H9 (cell line): Measurements from ENCODE around the gene DCAF6. TPM values are rescaled to one million over a fixed set of nuclear protein-coding genes. Genes with fewer than 3 reads are reported as not detected.

Source experiments
- DNase-seq: peaks from one replicate; pipeline ENCODE4 v3.0.0-alpha.2; 2017
- H2AFZ ChIP-seq: one replicate; pipeline ENCODE4 v1.6.1; 2013; ENCODE audit warnings: mild to moderate bottlenecking, low read length, control low read depth, moderate library complexity
- H2AK5ac ChIP-seq: 2 replicates; pipeline ENCODE4 v1.6.1; 2013; ENCODE audit warnings: low read length, control low read depth, mixed read lengths; ENCODE audit not compliant: insufficient read length
- H2BK120ac ChIP-seq: one replicate; pipeline ENCODE4 v1.6.1; 2013; ENCODE audit warnings: low read depth, mild to moderate bottlenecking, low read length, control low read depth, inconsistent platforms; ENCODE audit not compliant: poor library complexity, severe bottlenecking
- H2BK12ac ChIP-seq: 2 replicates; pipeline ENCODE4 v1.6.1; 2013; ENCODE audit warnings: low read length, control low read depth, mixed read lengths, low read depth; ENCODE audit not compliant: insufficient read length
- H2BK15ac ChIP-seq: 2 replicates; pipeline ENCODE4 v1.6.1; 2013; ENCODE audit warnings: low read depth, low read length, control low read depth
- H2BK20ac ChIP-seq: one replicate; pipeline ENCODE4 v1.6.1; 2013; ENCODE audit warnings: low read depth, mild to moderate bottlenecking, low read length, control low read depth, inconsistent platforms; ENCODE audit not compliant: poor library complexity, severe bottlenecking
- H2BK5ac ChIP-seq: 2 replicates; pipeline ENCODE4 v1.6.1; 2013; ENCODE audit warnings: low read length, control low read depth, mixed read lengths; ENCODE audit not compliant: insufficient read length
- H3K14ac ChIP-seq: 2 replicates; pipeline ENCODE4 v1.6.1; 2013; ENCODE audit warnings: low read length, control low read depth; ENCODE audit not compliant: insufficient read depth
- H3K18ac ChIP-seq: 2 replicates; pipeline ENCODE4 v1.6.1; 2013; ENCODE audit warnings: low read depth, mild to moderate bottlenecking, mixed read lengths, low read length, control low read depth; ENCODE audit not compliant: insufficient read length
- H3K23ac ChIP-seq: 2 replicates; pipeline ENCODE4 v1.6.1; 2013; ENCODE audit warnings: low read length, control low read depth, mixed read lengths, low read depth; ENCODE audit not compliant: insufficient read length
- H3K23me2 ChIP-seq: 2 replicates; pipeline ENCODE4 v1.6.1; 2013; ENCODE audit warnings: low read depth, mild to moderate bottlenecking, mixed read lengths, low read length, control low read depth; ENCODE audit not compliant: insufficient read length, poor library complexity, severe bottlenecking
- H3K27ac ChIP-seq: 2 replicates; pipeline ENCODE4 v1.5.1; 2013; ENCODE audit warnings: low read length, control low read depth, mixed read lengths, low read depth; ENCODE audit not compliant: insufficient read length
- H3K27me3 ChIP-seq: 2 replicates; pipeline ENCODE4 v1.6.1; 2013; ENCODE audit warnings: low read length, control low read depth, inconsistent platforms; ENCODE audit not compliant: insufficient read depth
- H3K4ac ChIP-seq: 2 replicates; pipeline ENCODE4 v1.6.1; 2013; ENCODE audit warnings: low read depth, mild to moderate bottlenecking, control low read depth, inconsistent platforms, low read length, moderate library complexity
- H3K4me1 ChIP-seq: 2 replicates; pipeline ENCODE4 v1.6.1; 2013; ENCODE audit warnings: low read length, control low read depth, inconsistent platforms; ENCODE audit not compliant: insufficient read depth
- H3K4me2 ChIP-seq: 2 replicates; pipeline ENCODE4 v1.6.1; 2013; ENCODE audit warnings: low read length, control low read depth, mixed read lengths; ENCODE audit not compliant: insufficient read length, insufficient read depth
- H3K56ac ChIP-seq: 2 replicates; pipeline ENCODE4 v1.6.1; 2013; ENCODE audit warnings: low read depth, mild to moderate bottlenecking, mixed read lengths, low read length, control low read depth; ENCODE audit not compliant: insufficient read length
- H3K79me1 ChIP-seq: 2 replicates; pipeline ENCODE4 v1.6.1; 2013; ENCODE audit warnings: low read depth, mild to moderate bottlenecking, moderate library complexity, low read length, control low read depth, inconsistent platforms; ENCODE audit not compliant: insufficient read depth, poor library complexity, severe bottlenecking
- H3K79me2 ChIP-seq: 2 replicates; pipeline ENCODE4 v1.6.1; 2013; ENCODE audit warnings: low read length, control low read depth, inconsistent platforms; ENCODE audit not compliant: insufficient read depth
- H3K9ac ChIP-seq: 2 replicates; pipeline ENCODE4 v1.6.1; 2013; ENCODE audit warnings: low read length, control low read depth, mixed read lengths; ENCODE audit not compliant: insufficient read length; ENCODE audit errors: extremely low read depth
- H3K9me3 ChIP-seq: one replicate; pipeline ENCODE4 v1.6.1; 2013; ENCODE audit warnings: low read depth, low read length, inconsistent platforms; ENCODE audit not compliant: control insufficient read depth
- H3T11ph ChIP-seq: one replicate; pipeline ENCODE4 v1.6.1; 2013; ENCODE audit warnings: mild to moderate bottlenecking, low read length, control low read depth, inconsistent platforms
- H4K20me1 ChIP-seq: one replicate; pipeline ENCODE4 v1.6.1; 2013; ENCODE audit not compliant: control insufficient read depth, insufficient read length, insufficient read depth
- H4K5ac ChIP-seq: 2 replicates; pipeline ENCODE4 v1.6.1; 2013; ENCODE audit warnings: low read depth, mild to moderate bottlenecking, mixed read lengths, low read length, control low read depth; ENCODE audit not compliant: insufficient read length
- H4K8ac ChIP-seq: replicated peaks from 2 replicates; pipeline ENCODE4 v1.6.1; 2013; ENCODE audit warnings: low read length, control low read depth, mixed read lengths, low read depth; ENCODE audit not compliant: insufficient read length
- H4K91ac ChIP-seq: 2 replicates; pipeline ENCODE4 v1.6.1; 2013; ENCODE audit warnings: low read depth, mild to moderate bottlenecking, moderate library complexity, mixed read lengths, low read length, control low read depth; ENCODE audit not compliant: insufficient read length
- H3K27ac Mint-ChIP-seq, 3 experiments: 2 replicates in 2 of 3; 3 replicates in 1 of 3; pipeline ENCODE4 v1.8.0; 2020 to 2021; ENCODE audit warnings: mixed read lengths in 3 of 3, mild to moderate bottlenecking in 1 of 3, moderate library complexity in 1 of 3
- H3K27me3 Mint-ChIP-seq: 2 replicates; pipeline ENCODE4 v1.8.0; 2021; ENCODE audit warnings: low read depth, mild to moderate bottlenecking, moderate library complexity, mixed read lengths
- H3K36me3 Mint-ChIP-seq, 3 experiments: 2 replicates in 2 of 3; 3 replicates in 1 of 3; pipeline ENCODE4 v1.8.0; 2020 to 2021; ENCODE audit warnings: low read depth in 3 of 3, mixed read lengths in 3 of 3; ENCODE audit not compliant: insufficient read depth in 1 of 3
- H3K4me1 Mint-ChIP-seq, 2 experiments: 2 replicates each; pipeline ENCODE4 v1.8.0; 2020; ENCODE audit warnings: mixed read lengths in 2 of 2
- H3K4me3 Mint-ChIP-seq, 2 experiments: 2 replicates in 1 of 2; 3 replicates in 1 of 2; pipeline ENCODE4 v1.8.0; 2020 to 2021; ENCODE audit warnings: mild to moderate bottlenecking in 2 of 2, mixed read lengths in 2 of 2, moderate library complexity in 1 of 2
- H3K9me3 Mint-ChIP-seq, 2 experiments: 2 replicates in 1 of 2; 3 replicates in 1 of 2; pipeline ENCODE4 v1.8.0; 2020; ENCODE audit warnings: mild to moderate bottlenecking in 2 of 2, mixed read lengths in 2 of 2, moderate library complexity in 1 of 2
- WGBS: extraction: QIAGEN DNeasy Blood & Tissue Kit; methylation state at CpG from one replicate; pipeline ENCODE4 v1.1.7; 2013; ENCODE audit warnings: missing lambda C conversion rate, low lambda C conversion rate, mixed read lengths; ENCODE audit not compliant: insufficient read length; ENCODE audit errors: extremely low coverage; 5-methylcytosine and 5-hydroxymethylcytosine counted together
- total RNA-seq: library from RNA; stranded (reverse); gene quantifications from 2 replicates; pipeline ENCODE4 v1.2.1, GENCODE V29; 2021
- TF ChIP-seq, protein P1 (sequence below): fragments of 200-600 bp; sonication (generic); conservative IDR thresholded peaks from 3 replicates; pipeline ENCODE4 v1.8.0; 2021; ENCODE audit warnings: antibody characterized with exemption, mild to moderate bottlenecking

Gene DCAF6
- total RNA-seq, 1 experiment from 2014 or later: 16.0 TPM

- H3K9ac ChIP-seq: no peak overlapping the region
- DNase-seq: no peak
- no peak overlapping the region for H4K8ac ChIP-seq
- H4K20me1 ChIP-seq: no peaks in the 10 kb centered on the region
- no peak overlapping the region for H4K91ac ChIP-seq
- H2AK5ac ChIP-seq: no peak overlapping the region
- no peak overlapping the region for H4K5ac ChIP-seq
- Mint-ChIP-seq H3K27me3 (no peaks in the 10 kb centered on the region; the same call in 1 of the 2 replicates), H3K36me3 (peaks cover 0 to 9% (median 6%) of the 10 kb centered on the region in 3 experiments; a peak in 5 of 7 replicates), H3K4me3 (no peak overlapping the region), H3K9me3 (no peaks in the 10 kb centered on the region), H3K4me1 (no peaks in the 10 kb centered on the region), H3K27ac (no peak overlapping the region; a peak in 1 of 7 replicates)
- no peak overlapping the region for H3K27ac ChIP-seq
- H3K56ac ChIP-seq: no peak overlapping the region
- no peak overlapping the region for H3K4me2 ChIP-seq
- no peak overlapping the region for H3K18ac ChIP-seq
- H2BK20ac ChIP-seq: no peak overlapping the region
- no peak overlapping the region for H3T11ph ChIP-seq
- no peak overlapping the region for H2BK120ac ChIP-seq
- no peak overlapping the region for H2AFZ ChIP-seq
- no peaks in the 10 kb centered on the region for H3K4me1 ChIP-seq
- no peak overlapping the region for H3K4ac ChIP-seq
- no peak overlapping the region for H2BK15ac ChIP-seq
- TF ChIP-seq, protein P1, sequence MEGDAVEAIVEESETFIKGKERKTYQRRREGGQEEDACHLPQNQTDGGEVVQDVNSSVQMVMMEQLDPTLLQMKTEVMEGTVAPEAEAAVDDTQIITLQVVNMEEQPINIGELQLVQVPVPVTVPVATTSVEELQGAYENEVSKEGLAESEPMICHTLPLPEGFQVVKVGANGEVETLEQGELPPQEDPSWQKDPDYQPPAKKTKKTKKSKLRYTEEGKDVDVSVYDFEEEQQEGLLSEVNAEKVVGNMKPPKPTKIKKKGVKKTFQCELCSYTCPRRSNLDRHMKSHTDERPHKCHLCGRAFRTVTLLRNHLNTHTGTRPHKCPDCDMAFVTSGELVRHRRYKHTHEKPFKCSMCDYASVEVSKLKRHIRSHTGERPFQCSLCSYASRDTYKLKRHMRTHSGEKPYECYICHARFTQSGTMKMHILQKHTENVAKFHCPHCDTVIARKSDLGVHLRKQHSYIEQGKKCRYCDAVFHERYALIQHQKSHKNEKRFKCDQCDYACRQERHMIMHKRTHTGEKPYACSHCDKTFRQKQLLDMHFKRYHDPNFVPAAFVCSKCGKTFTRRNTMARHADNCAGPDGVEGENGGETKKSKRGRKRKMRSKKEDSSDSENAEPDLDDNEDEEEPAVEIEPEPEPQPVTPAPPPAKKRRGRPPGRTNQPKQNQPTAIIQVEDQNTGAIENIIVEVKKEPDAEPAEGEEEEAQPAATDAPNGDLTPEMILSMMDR: no peak
- whole genome bisulfite sequencing: no CpG with 5 or more reads among the region's 1 CpG
- H2BK5ac ChIP-seq: no peak overlapping the region
- H3K9me3 ChIP-seq: no peaks in the 10 kb centered on the region
- H3K27me3 ChIP-seq: no peaks in the 10 kb centered on the region
- no peak overlapping the region for H2BK12ac ChIP-seq
- no peaks in the 10 kb centered on the region for H3K23me2 ChIP-seq
- H3K79me1 ChIP-seq: no peaks in the 10 kb centered on the region
- H3K14ac ChIP-seq: no peak overlapping the region
- no peak overlapping the region for H3K23ac ChIP-seq
- H3K79me2 ChIP-seq: no peaks in the 10 kb centered on the region
These were observed 108.8 kb downstream of the DCAF6 start for GRCh38 chr1:168045311-168045710.
